ENCODE results near the gene RNF138.
"Not testable (repeated sequence)": the region's sequence is repeated elsewhere in the genome, so short reads cannot be mapped to it uniquely, and the experiment has no call there.

Gene RNF138

GRCh38 chr18:32175265-32175664 lies 83.6 kb downstream of the RNF138 start:
- DNase-seq (ENCODE audit: low spot score): no peak

- not testable (repeated sequence) for DNase-seq (ENCODE audit: low spot score)
These were observed 85.1 kb downstream of the RNF138 start for GRCh38 chr18:32176745-32177144.

- no peak for DNase-seq (ENCODE audit: low spot score)
These were observed 85.9 kb downstream of the RNF138 start for GRCh38 chr18:32177530-32177929.

Data from hematopoietic multipotent progenitor cell treated with erythropoietin and hydrocortisone succinate and interleukin-3 and kit ligand, for 17 days (in vitro differentiated cells).